ENCODE results near the gene FLT3.
"Not testable (repeated sequence)": the region's sequence is repeated elsewhere in the genome, so short reads cannot be mapped to it uniquely, and the experiment has no call there.

Gene FLT3

DNA sequence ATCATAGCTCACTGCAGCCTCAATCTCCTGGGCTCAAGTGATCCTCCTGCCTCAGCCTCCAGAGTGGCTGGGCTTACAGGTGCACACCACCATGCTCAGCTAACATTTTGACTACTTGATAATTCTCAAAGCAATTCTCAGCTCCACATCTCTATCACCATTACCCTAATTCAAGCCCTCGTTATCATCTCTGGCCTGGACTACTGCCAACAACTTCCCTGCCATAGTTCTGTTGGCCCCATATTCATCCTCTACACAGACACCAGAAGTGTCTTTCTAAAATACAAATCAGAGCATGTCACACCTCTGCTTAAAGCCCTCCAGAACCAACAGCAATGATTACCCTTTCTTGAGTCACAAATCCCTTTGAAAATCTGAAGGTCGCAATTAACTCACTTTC lies 7.9 kb downstream of the FLT3 start:
- H3K27ac ChIP-seq (ENCODE audit: low read length): no peak overlapping the region
- H3K4me3 ChIP-seq (ENCODE audit: low read length): no peak overlapping the region
- no peaks in the 10 kb centered on the region for H3K79me2 ChIP-seq (ENCODE audit: low read length)
- H3K36me3 ChIP-seq (replicated peaks; ENCODE audit: low read depth, low read length): no peaks in the 10 kb centered on the region
- H3K4me1 ChIP-seq (ENCODE audit: low read length): peaks cover 7% of the 10 kb centered on the region
- H3K9ac ChIP-seq (ENCODE audit: low read length): no peak overlapping the region
- no peaks in the 10 kb centered on the region for H3K9me3 ChIP-seq (ENCODE audit: insufficient read depth, low read length)
- peaks cover 8% of the 10 kb centered on the region; the same call in 1 of the 2 replicates for H3K27me3 ChIP-seq (ENCODE audit: low read depth, low read length)
- TF ChIP-seq, protein P1, sequence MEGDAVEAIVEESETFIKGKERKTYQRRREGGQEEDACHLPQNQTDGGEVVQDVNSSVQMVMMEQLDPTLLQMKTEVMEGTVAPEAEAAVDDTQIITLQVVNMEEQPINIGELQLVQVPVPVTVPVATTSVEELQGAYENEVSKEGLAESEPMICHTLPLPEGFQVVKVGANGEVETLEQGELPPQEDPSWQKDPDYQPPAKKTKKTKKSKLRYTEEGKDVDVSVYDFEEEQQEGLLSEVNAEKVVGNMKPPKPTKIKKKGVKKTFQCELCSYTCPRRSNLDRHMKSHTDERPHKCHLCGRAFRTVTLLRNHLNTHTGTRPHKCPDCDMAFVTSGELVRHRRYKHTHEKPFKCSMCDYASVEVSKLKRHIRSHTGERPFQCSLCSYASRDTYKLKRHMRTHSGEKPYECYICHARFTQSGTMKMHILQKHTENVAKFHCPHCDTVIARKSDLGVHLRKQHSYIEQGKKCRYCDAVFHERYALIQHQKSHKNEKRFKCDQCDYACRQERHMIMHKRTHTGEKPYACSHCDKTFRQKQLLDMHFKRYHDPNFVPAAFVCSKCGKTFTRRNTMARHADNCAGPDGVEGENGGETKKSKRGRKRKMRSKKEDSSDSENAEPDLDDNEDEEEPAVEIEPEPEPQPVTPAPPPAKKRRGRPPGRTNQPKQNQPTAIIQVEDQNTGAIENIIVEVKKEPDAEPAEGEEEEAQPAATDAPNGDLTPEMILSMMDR (IDR thresholded peaks at IDR 0.05; ENCODE audit: low read depth, low read length): no peak
- no peak for TF ChIP-seq EZH2phosphoT487 (IDR thresholded peaks at IDR 0.05; ENCODE audit: low read depth)
- no peaks in the 10 kb centered on the region for H4K20me1 ChIP-seq (ENCODE audit: insufficient read depth, low read length)
- no peak overlapping the region for H3K4me2 ChIP-seq (ENCODE audit: low read length)
- H2AFZ ChIP-seq (ENCODE audit: low read depth, low read length): no peak overlapping the region

- H3K27me3 ChIP-seq (ENCODE audit: low read depth, low read length): 0 out of 2 replicates have a peak, but pooled peaks cover 3% of the 10 kb centered on the region
- no peak overlapping the region for H3K4me2 ChIP-seq (ENCODE audit: low read length)
- no peak overlapping the region for H3K9ac ChIP-seq (ENCODE audit: low read length)
- no peaks in the 10 kb centered on the region for H4K20me1 ChIP-seq (ENCODE audit: insufficient read depth, low read length)
- no peaks in the 10 kb centered on the region for H3K9me3 ChIP-seq (ENCODE audit: insufficient read depth, low read length)
- H3K27ac ChIP-seq (ENCODE audit: low read length): no peak overlapping the region
- H3K36me3 ChIP-seq (replicated peaks; ENCODE audit: low read depth, low read length): no peaks in the 10 kb centered on the region
- H2AFZ ChIP-seq (ENCODE audit: low read depth, low read length): no peak overlapping the region
- TF ChIP-seq EZH2phosphoT487 (IDR thresholded peaks at IDR 0.05; ENCODE audit: low read depth): no peak
- TF ChIP-seq, protein P1 (IDR thresholded peaks at IDR 0.05; ENCODE audit: low read depth, low read length): no peak
- no peaks in the 10 kb centered on the region for H3K79me2 ChIP-seq (ENCODE audit: low read length)
- H3K4me3 ChIP-seq (ENCODE audit: low read length): no peak overlapping the region
- peaks cover 5% of the 10 kb centered on the region for H3K4me1 ChIP-seq (ENCODE audit: low read length)
Observed at GRCh38 chr13:28089065-28089464, 11.3 kb downstream of the FLT3 start.

GRCh38 chr13:28077820-28078219 lies 22.6 kb downstream of the FLT3 start:
- not testable (repeated sequence) for H3K4me3 ChIP-seq (ENCODE audit: low read length); H3K4me2 ChIP-seq (ENCODE audit: low read length); H3K9ac ChIP-seq (ENCODE audit: low read length); H3K4me1 ChIP-seq (ENCODE audit: low read length); H3K27me3 ChIP-seq (ENCODE audit: low read depth, low read length); H2AFZ ChIP-seq (ENCODE audit: low read depth, low read length); H4K20me1 ChIP-seq (ENCODE audit: insufficient read depth, low read length); H3K36me3 ChIP-seq (replicated peaks; ENCODE audit: low read depth, low read length); H3K27ac ChIP-seq (ENCODE audit: low read length); H3K79me2 ChIP-seq (ENCODE audit: low read length); H3K9me3 ChIP-seq (ENCODE audit: insufficient read depth, low read length)

DNA sequence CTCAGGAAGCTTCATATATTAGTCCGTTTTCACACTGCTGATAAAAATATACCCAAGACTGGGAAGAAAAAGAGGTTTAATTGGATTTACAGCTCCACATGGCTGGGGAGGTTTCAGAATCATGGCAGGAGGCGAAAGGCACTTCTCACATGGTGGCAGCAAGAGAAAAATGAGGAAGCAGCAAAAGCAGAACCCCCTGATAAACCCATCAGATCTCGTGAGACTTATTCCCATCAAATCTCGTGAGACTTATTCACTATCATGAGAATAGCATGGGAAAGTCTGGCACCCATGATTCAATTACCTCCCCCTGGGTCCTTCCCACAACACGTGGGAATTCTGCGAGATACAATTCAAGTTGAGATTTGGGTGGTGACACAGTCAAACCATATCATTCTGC lies 23.1 kb downstream of the FLT3 start:
- TF ChIP-seq, protein P1 (IDR thresholded peaks at IDR 0.05; ENCODE audit: low read depth, low read length): no peak
- no peak for TF ChIP-seq EZH2phosphoT487 (IDR thresholded peaks at IDR 0.05; ENCODE audit: low read depth)
- no peak overlapping the region for H3K4me3 ChIP-seq (ENCODE audit: low read length)
- H3K4me2 ChIP-seq (ENCODE audit: low read length): no peak overlapping the region; the same call in 1 of the 2 replicates
- no peaks in the 10 kb centered on the region for H3K4me1 ChIP-seq (ENCODE audit: low read length)
- H3K79me2 ChIP-seq (ENCODE audit: low read length): no peaks in the 10 kb centered on the region
- H3K27ac ChIP-seq (ENCODE audit: low read length): no peak overlapping the region
- no peaks in the 10 kb centered on the region for H3K9me3 ChIP-seq (ENCODE audit: insufficient read depth, low read length)
- no peaks in the 10 kb centered on the region for H4K20me1 ChIP-seq (ENCODE audit: insufficient read depth, low read length)
- H3K27me3 ChIP-seq (ENCODE audit: low read depth, low read length): no peaks in the 10 kb centered on the region
- no peak overlapping the region; the same call in 1 of the 2 replicates for H2AFZ ChIP-seq (ENCODE audit: low read depth, low read length)
- H3K9ac ChIP-seq (ENCODE audit: low read length): no peak overlapping the region
- H3K36me3 ChIP-seq (replicated peaks; ENCODE audit: low read depth, low read length): no peaks in the 10 kb centered on the region

DNA sequence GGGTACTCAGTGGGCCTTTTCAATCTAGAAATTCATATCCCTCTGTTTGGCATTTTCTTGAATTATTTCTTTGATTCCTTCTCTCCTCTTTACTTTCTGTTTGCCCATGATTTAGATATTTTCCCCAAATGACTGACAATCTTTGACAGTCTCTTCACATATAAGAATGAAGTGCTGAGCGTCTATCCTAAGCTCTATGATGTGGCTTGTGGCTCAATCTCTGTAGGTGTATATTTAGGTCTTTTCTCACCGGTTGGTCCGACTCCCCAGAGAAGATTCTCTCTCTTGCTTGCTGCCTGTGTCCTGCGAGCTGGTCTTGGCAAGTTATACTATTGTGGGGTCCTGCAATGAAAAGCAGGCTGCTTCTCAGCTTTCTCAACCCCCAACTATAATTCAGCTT lies 29.0 kb downstream of the FLT3 start:
- Histone ChIP-seq H4K20me1 (ENCODE audit: insufficient read depth, low read length) (no peaks in the 10 kb centered on the region), H3K36me3 (replicated peaks; ENCODE audit: low read depth, low read length) (no peaks in the 10 kb centered on the region), H3K4me1 (ENCODE audit: low read length) (no peaks in the 10 kb centered on the region), H3K4me2 (ENCODE audit: low read length) (no peak overlapping the region), H3K4me3 (ENCODE audit: low read length) (no peak overlapping the region), H3K9ac (ENCODE audit: low read length) (no peak overlapping the region), H2AFZ (ENCODE audit: low read depth, low read length) (no peak overlapping the region), H3K27me3 (ENCODE audit: low read depth, low read length) (no peaks in the 10 kb centered on the region), H3K9me3 (ENCODE audit: insufficient read depth, low read length) (no peaks in the 10 kb centered on the region), H3K79me2 (ENCODE audit: low read length) (no peaks in the 10 kb centered on the region), H3K27ac (ENCODE audit: low read length) (no peak overlapping the region)
- TF ChIP-seq EZH2phosphoT487 (IDR thresholded peaks at IDR 0.05; ENCODE audit: low read depth): no peak
- TF ChIP-seq, protein P1 (IDR thresholded peaks at IDR 0.05; ENCODE audit: low read depth, low read length): no peak

Measured in OCI-LY3 (cell line).